ENCODE measurements around the gene ORC4. TPM values are rescaled to one million over a fixed set of nuclear protein-coding genes. Genes with fewer than 3 reads are reported as not detected.

The ORC4 gene
- total and polyA plus RNA-seq, 2 of the 8 experiments (the other 6 are each of a cell fraction or from before 2014, with no cell fraction given), result 22.7 to 63.7 TPM

DNA sequence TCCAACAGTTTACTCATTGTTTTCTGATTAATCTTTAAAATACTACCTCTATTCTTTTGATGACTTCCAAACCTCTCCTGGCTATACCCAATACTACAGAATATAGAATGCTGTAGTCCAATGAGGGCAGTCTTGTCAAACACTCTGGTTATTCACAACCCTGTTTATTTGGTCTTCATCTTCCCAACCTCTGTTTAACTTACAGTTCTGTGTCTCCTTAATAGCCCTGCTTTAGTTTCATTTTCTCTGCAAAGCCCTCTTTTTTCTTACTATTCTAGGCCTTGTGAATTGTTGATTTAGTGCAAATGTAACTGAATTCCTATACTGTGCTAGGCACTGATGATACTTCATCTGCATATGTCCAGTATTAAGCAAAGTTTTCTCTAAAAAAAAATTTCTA is 135.7 kb downstream of the ORC4 start (continued):
- TF ChIP-seq, protein P1, sequence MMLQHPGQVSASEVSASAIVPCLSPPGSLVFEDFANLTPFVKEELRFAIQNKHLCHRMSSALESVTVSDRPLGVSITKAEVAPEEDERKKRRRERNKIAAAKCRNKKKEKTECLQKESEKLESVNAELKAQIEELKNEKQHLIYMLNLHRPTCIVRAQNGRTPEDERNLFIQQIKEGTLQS (IDR thresholded peaks at IDR 0.05; ENCODE audit: insufficient read depth, low read depth, low read length), result no peak
- no peak for TF ChIP-seq HDAC6 (IDR thresholded peaks at IDR 0.05; ENCODE audit: low read depth, low read length)
- TF ChIP-seq SIN3A (conservative IDR thresholded peaks at IDR 0.05 in 1 of 2, IDR thresholded peaks at IDR 0.05 in 1 of 2; ENCODE audit: low read depth in 1 of 2, low read length in 2 of 2), result no peak
- no peak for TF ChIP-seq RXRA (IDR thresholded peaks at IDR 0.05; ENCODE audit: insufficient read depth, low read depth, low read length)

All from H1 (cell line).